Measurements from ENCODE around the gene AHI1.

The AHI1 gene

GRCh38 chr6:135461208-135461607 lies 36.3 kb downstream of the AHI1 start:
- Histone ChIP-seq H4K20me1 (ENCODE audit: insufficient read depth, low read length) (no peaks in the 10 kb centered on the region), H3K9me2 (replicated peaks; ENCODE audit: insufficient read depth, low read length) (no peaks in the 10 kb centered on the region), H3K4me1 (ENCODE audit: low read length) (peaks cover 25% of the 10 kb centered on the region), H3K27me3 (replicated peaks; ENCODE audit: insufficient read depth, low read length) (no peaks in the 10 kb centered on the region), H3K27ac (ENCODE audit: low read length) (no peak overlapping the region), H3K9me3 (replicated peaks; ENCODE audit: insufficient read depth, low read length) (no peaks in the 10 kb centered on the region), H3K4me3 (ENCODE audit: low read length) (no peak overlapping the region), H2AFZ (ENCODE audit: low read length) (no peak overlapping the region), H3K79me2 (ENCODE audit: low read length) (no peaks in the 10 kb centered on the region), H3K4me2 (ENCODE audit: low read depth, low read length) (no peak overlapping the region), H3K36me3 (replicated peaks; ENCODE audit: insufficient read depth, low read length) (no peaks in the 10 kb centered on the region), H3F3A (ENCODE audit: insufficient read depth, low read length) (peaks cover 2% of the 10 kb centered on the region; the same call in 1 of the 2 replicates), H3K9ac (ENCODE audit: low read length) (no peak overlapping the region)
- no peak for DNase-seq
- TF ChIP-seq EZH2phosphoT487 (IDR thresholded peaks at IDR 0.05; ENCODE audit: low read length) (no peak), EZH2 (optimal IDR thresholded peaks at IDR 0.05; ENCODE audit: low read depth, low read length) (no peak), CTCF (IDR thresholded peaks at IDR 0.05; ENCODE audit: low read length) (no peak)

- Histone ChIP-seq H3K36me3 (replicated peaks; ENCODE audit: insufficient read depth, low read length) (no peaks in the 10 kb centered on the region), H3K27me3 (replicated peaks; ENCODE audit: insufficient read depth, low read length) (no peaks in the 10 kb centered on the region), H3K27ac (ENCODE audit: low read length) (no peak overlapping the region), H3K9ac (ENCODE audit: low read length) (no peak overlapping the region), H3K4me1 (ENCODE audit: low read length) (0 out of 2 replicates have a peak, but pooled peaks cover 6% of the 10 kb centered on the region), H3F3A (ENCODE audit: insufficient read depth, low read length) (no peaks in the 10 kb centered on the region), H3K9me3 (replicated peaks; ENCODE audit: insufficient read depth, low read length) (no peaks in the 10 kb centered on the region), H4K20me1 (ENCODE audit: insufficient read depth, low read length) (no peaks in the 10 kb centered on the region), H3K79me2 (ENCODE audit: low read length) (no peaks in the 10 kb centered on the region), H3K4me3 (ENCODE audit: low read length) (no peak overlapping the region), H2AFZ (ENCODE audit: low read length) (no peak overlapping the region), H3K4me2 (ENCODE audit: low read depth, low read length) (no peak overlapping the region), H3K9me2 (replicated peaks; ENCODE audit: insufficient read depth, low read length) (no peaks in the 10 kb centered on the region)
- no peak for DNase-seq
- TF ChIP-seq CTCF (IDR thresholded peaks at IDR 0.05; ENCODE audit: low read length) (no peak), EZH2 (optimal IDR thresholded peaks at IDR 0.05; ENCODE audit: low read depth, low read length) (no peak), EZH2phosphoT487 (IDR thresholded peaks at IDR 0.05; ENCODE audit: low read length) (no peak)
Measured at GRCh38 chr6:135458051-135458450, 39.5 kb downstream of the AHI1 start.

- no peaks in the 10 kb centered on the region for H3K4me1 ChIP-seq (ENCODE audit: low read length)
- peak; percentile 42 for DNase-seq
- no peaks in the 10 kb centered on the region for H4K20me1 ChIP-seq (ENCODE audit: insufficient read depth, low read length)
- no peak overlapping the region for H3K4me3 ChIP-seq (ENCODE audit: low read length)
- no peaks in the 10 kb centered on the region for H3K79me2 ChIP-seq (ENCODE audit: low read length)
- TF ChIP-seq EZH2 (optimal IDR thresholded peaks at IDR 0.05; ENCODE audit: low read depth, low read length), result no peak
- TF ChIP-seq CTCF (IDR thresholded peaks at IDR 0.05; ENCODE audit: low read length), result peak; percentile 70
- TF ChIP-seq EZH2phosphoT487 (IDR thresholded peaks at IDR 0.05; ENCODE audit: low read length), result no peak
- no peaks in the 10 kb centered on the region for H3K27me3 ChIP-seq (replicated peaks; ENCODE audit: insufficient read depth, low read length)
- no peak overlapping the region for H3K27ac ChIP-seq (ENCODE audit: low read length)
- H3K4me2 ChIP-seq (ENCODE audit: low read depth, low read length), result no peak overlapping the region
- no peaks in the 10 kb centered on the region for H3K9me3 ChIP-seq (replicated peaks; ENCODE audit: insufficient read depth, low read length)
- H3K9me2 ChIP-seq (replicated peaks; ENCODE audit: insufficient read depth, low read length), result no peaks in the 10 kb centered on the region
- H3K9ac ChIP-seq (ENCODE audit: low read length), result no peak overlapping the region
- H3K36me3 ChIP-seq (replicated peaks; ENCODE audit: insufficient read depth, low read length), result no peaks in the 10 kb centered on the region
- no peak overlapping the region for H2AFZ ChIP-seq (ENCODE audit: low read length)
- no peaks in the 10 kb centered on the region for H3F3A ChIP-seq (ENCODE audit: insufficient read depth, low read length)
Measured at GRCh38 chr6:135451617-135452190, 45.8 kb downstream of the AHI1 start.
